ENCODE data around the gene TPSB2.

- TF ChIP-seq CTCF (IDR thresholded peaks at IDR 0.05 in 8 of 11, conservative IDR thresholded peaks at IDR 0.05 in 3 of 11), result no peak
- no peak for TF ChIP-seq POLR2A (IDR thresholded peaks at IDR 0.05)
Observed at GRCh38 chr16:1245452-1246020, 15.6 kb upstream of the TPSB2 start.
